GM12872 (cell line): ENCODE results near the gene ABCF2.

Experiments used
- TF ChIP-seq, protein P1 (sequence below): IDR thresholded peaks from 3 replicates; pipeline ENCODE4 v1.5.1; 2011; ENCODE audit warnings: low read depth, mild to moderate bottlenecking, low read length, moderate library complexity; ENCODE audit not compliant: insufficient read depth

ABCF2 gene

GRCh38 chr7:151186640-151187408, 40.2 kb downstream of the ABCF2 start, which contains the start of gene ASB10:
ASB10 (minus strand) TSS chr7:151187250; CDS start chr7:151187130, 120 bp downstream.
- TF ChIP-seq, protein P1, sequence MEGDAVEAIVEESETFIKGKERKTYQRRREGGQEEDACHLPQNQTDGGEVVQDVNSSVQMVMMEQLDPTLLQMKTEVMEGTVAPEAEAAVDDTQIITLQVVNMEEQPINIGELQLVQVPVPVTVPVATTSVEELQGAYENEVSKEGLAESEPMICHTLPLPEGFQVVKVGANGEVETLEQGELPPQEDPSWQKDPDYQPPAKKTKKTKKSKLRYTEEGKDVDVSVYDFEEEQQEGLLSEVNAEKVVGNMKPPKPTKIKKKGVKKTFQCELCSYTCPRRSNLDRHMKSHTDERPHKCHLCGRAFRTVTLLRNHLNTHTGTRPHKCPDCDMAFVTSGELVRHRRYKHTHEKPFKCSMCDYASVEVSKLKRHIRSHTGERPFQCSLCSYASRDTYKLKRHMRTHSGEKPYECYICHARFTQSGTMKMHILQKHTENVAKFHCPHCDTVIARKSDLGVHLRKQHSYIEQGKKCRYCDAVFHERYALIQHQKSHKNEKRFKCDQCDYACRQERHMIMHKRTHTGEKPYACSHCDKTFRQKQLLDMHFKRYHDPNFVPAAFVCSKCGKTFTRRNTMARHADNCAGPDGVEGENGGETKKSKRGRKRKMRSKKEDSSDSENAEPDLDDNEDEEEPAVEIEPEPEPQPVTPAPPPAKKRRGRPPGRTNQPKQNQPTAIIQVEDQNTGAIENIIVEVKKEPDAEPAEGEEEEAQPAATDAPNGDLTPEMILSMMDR, result no peak

- TF ChIP-seq, protein P1, result no peak
These were observed 41.0 kb downstream of the ABCF2 start for GRCh38 chr7:151185762-151186639.

- TF ChIP-seq, protein P1, result no peak
These were observed 46.0 kb downstream of the ABCF2 start for GRCh38 chr7:151181011-151181431.

DNA sequence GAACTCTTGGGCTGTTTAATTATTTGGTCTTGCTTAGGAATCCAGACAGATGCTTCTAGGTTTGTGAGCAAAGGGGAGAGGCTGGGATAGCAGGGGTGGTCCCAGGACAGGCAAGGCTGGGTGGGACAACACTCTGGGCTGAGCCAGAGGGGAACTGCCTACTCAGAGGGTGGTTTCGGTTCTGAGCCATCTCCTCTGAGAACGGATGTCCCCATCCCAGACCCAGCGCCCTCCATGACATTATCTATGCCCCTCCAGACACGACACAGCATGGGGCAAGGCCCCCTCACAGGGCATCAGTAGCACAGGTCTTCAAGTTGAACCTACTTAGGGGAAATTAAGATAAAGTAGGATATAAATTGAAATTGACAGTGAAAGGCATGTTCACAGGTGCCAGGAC, 47.1 kb downstream of the ABCF2 start:
- TF ChIP-seq, protein P1, result no peak

- TF ChIP-seq, protein P1, result no peak
These were observed 47.6 kb downstream of the ABCF2 start for GRCh38 chr7:151179287-151179860.

DNA sequence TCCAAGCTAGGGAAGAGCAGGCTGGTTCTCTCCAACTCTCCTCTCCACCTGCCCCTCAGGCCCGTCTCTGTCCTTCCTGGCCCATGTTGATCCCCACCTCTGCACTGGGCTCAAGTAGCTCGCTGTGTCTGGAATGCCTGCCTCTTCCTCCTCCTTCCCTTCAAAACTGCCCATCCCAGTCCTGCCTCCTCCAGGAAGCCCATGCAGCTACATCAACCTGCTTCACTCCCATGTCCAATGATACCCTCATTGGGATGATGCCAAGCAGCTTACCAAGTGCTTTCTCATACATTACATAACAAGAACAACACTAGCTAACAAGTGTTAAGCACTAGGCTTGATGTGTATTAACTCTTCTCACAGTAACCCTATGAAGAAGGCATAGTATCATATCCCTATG, 48.2 kb downstream of the ABCF2 start:
- TF ChIP-seq, protein P1, result no peak

GRCh38 chr7:151178236-151178635, 48.8 kb downstream of the ABCF2 start:
- TF ChIP-seq, protein P1, result no peak
